ENCODE measurements around the gene KLRC3.
"Not testable (repeated sequence)": the region's sequence is repeated elsewhere in the genome, so short reads cannot be mapped to it uniquely, and the experiment has no call there.

Gene KLRC3

GRCh38 chr12:10371893-10372535 is 48.4 kb downstream of the KLRC3 start:
- H3K4me3 ChIP-seq; H3K36me3 ChIP-seq (replicated peaks); in situ Hi-C loops (cut with MboI; ENCODE audit: low sequenced_read_pairs); H3K4me1 ChIP-seq; H3K27me3 ChIP-seq (ENCODE audit: low read depth); H3K9me3 ChIP-seq; DNase-seq (ENCODE audit: low spot score in 2 of 2): not testable (repeated sequence)

DNA sequence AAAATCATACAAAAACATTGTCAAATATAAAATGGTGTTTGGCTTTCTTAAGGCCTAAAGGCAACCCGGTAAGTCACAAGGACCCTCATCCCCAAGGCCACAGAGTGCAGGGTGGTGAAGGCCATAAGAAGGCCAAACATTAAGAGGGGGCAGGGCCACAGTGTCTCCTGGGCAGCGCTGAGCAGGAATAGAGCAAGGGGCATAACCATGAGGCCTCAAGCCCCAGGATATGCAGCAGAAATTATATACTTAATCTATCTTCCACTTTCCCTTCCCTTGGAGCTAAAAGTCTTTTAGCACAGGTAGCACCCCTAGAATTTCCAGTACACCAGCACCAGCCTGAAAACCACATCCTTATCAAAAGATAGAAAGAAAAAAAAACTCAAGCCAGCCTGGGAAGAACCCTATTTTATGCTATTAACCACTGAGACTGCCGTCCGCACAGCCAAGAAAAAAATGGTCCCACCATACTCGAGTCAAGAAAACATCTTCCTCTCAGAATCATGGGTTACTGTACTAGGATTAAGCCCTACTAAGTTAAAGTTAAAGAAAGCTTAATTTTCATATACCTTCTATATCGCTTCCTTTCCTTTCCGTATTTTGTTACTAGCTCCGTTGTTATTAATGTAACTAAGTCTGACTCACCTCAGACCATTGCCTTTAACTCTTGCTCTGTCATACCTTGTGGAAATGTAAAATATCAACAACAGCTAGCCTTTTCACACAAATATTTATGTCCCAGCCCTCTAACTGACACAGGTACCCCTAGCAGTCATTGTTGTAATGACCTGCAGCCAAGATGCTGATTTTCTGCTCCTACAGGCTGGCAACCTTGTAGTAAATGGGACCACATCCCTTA is 50.6 kb downstream of the KLRC3 start:
- Histone ChIP-seq H3K27me3 (ENCODE audit: low read depth) (no peaks in the 10 kb centered on the region), H3K36me3 (replicated peaks) (no peaks in the 10 kb centered on the region), H3K9me3 (no peaks in the 10 kb centered on the region), H3K4me3 (no peak overlapping the region), H3K4me1 (peaks cover 10% of the 10 kb centered on the region)
- DNase-seq (ENCODE audit: low spot score in 2 of 2): no peak
- in situ Hi-C loops (cut with MboI; ENCODE audit: low sequenced_read_pairs): no loop called here

DNA sequence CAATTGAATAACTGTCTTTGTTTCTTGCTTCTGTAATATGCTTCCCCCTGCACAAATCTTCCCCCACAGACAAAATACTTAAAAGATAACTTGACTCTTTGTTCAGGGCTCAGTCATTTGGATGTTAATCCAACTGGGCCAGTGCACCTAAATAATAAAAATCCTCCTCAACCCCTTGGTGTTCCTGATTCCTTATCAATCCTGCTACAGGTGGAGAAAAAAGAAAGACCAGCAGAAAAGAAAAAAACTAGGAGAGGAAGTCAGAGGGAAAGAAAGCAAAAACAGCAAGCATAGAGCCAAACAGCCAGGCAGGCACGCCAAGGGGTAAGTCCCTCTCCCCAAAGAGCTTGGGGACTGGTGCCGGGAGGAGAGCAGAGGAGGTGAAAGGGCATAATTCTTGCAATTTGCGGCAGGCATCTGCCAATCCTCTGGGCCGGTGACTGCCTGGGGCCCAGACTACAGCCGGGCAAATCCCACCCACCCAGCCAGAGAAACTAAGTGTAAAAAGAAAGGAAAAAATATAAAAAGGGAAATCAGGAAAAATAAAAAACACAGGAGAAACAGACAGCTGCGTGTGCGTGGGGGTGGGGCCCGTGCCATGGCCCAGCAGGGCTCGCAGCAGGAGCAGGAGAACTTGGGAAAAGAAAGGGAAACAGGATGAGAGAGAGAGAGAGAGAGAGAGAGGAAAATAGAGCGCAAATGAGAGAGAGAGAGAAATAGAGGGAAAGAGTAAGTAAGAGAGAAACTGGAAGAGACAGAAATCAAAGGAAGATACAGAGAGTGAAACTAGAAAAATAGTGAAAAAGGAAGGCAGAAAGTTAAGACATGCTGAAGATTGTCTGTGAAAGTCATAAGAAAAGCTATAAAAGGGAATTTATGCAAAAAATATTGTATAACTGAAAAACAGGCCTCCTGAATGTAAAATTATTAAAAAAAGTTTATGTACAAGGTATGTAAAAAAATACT is 51.9 kb downstream of the KLRC3 start:
- peaks cover 19% of the 10 kb centered on the region for H3K4me1 ChIP-seq
- in situ Hi-C loops (cut with MboI; ENCODE audit: low sequenced_read_pairs): no loop called here
- no peak overlapping the region for H3K4me3 ChIP-seq
- H3K27me3 ChIP-seq (ENCODE audit: low read depth): no peaks in the 10 kb centered on the region
- no peaks in the 10 kb centered on the region for H3K9me3 ChIP-seq
- no peaks in the 10 kb centered on the region for H3K36me3 ChIP-seq (replicated peaks)
- DNase-seq (ENCODE audit: low spot score in 2 of 2): no peak

- H3K27me3 ChIP-seq (ENCODE audit: low read depth); DNase-seq (ENCODE audit: low spot score in 2 of 2); H3K9me3 ChIP-seq; in situ Hi-C loops (cut with MboI; ENCODE audit: low sequenced_read_pairs); H3K4me3 ChIP-seq; H3K36me3 ChIP-seq (replicated peaks): not testable (repeated sequence)
- H3K4me1 ChIP-seq: peaks cover 24% of the 10 kb centered on the region
These were observed 52.7 kb downstream of the KLRC3 start for GRCh38 chr12:10367714-10368113.

GRCh38 chr12:10366875-10367274 is 53.5 kb downstream of the KLRC3 start:
- in situ Hi-C loops (cut with MboI; ENCODE audit: low sequenced_read_pairs): no loop called here
- no peak for DNase-seq (ENCODE audit: low spot score in 2 of 2)
- no peaks in the 10 kb centered on the region for H3K36me3 ChIP-seq (replicated peaks)
- no peaks in the 10 kb centered on the region for H3K27me3 ChIP-seq (ENCODE audit: low read depth)
- no peak overlapping the region for H3K4me3 ChIP-seq
- H3K9me3 ChIP-seq: no peaks in the 10 kb centered on the region
- H3K4me1 ChIP-seq: peaks cover 31% of the 10 kb centered on the region

DNA sequence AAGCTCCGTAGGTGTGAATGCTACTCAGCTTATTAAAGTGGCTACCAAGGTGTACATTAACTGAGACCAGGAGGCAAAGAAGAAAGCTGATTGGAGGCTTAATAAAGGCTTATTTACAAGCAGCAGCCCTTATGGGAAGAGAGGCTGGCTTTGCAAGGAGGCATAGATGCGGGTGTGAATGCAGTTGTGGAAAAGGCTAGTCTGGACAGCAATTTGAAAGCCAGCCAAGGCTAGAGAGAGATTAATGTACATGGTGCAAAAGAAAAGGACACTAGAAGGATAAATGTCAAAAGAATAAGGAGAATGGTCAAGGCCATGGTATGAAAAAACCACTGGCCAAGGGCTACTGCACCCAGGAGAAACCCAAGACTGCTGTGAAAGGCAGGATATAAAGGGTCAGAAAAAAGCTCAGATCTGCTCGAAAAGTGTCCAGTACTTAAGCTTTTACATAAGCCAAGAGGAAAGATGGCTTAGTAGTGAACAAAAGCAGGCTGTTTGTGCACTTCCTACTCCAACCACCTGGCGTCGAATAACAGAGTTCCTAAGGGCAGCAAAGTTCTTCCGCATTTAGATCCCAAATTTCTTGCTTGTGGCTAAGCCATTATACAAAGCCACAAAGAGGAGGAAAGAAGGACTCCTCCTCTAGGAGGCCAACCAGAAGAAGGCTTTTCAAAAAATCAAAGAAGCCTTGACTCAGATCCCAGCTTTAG is 54.5 kb downstream of the KLRC3 start:
- no peaks in the 10 kb centered on the region for H3K27me3 ChIP-seq (ENCODE audit: low read depth)
- H3K36me3 ChIP-seq (replicated peaks): no peaks in the 10 kb centered on the region
- peak in 1 of 2 experiments; percentile 17 for DNase-seq (ENCODE audit: low spot score in 2 of 2)
- H3K4me3 ChIP-seq: peak overlapping the region; percentile 33
- in situ Hi-C loops (cut with MboI; ENCODE audit: low sequenced_read_pairs): no loop called here
- H3K4me1 ChIP-seq: peaks cover 41% of the 10 kb centered on the region
- H3K9me3 ChIP-seq: no peaks in the 10 kb centered on the region

DNA sequence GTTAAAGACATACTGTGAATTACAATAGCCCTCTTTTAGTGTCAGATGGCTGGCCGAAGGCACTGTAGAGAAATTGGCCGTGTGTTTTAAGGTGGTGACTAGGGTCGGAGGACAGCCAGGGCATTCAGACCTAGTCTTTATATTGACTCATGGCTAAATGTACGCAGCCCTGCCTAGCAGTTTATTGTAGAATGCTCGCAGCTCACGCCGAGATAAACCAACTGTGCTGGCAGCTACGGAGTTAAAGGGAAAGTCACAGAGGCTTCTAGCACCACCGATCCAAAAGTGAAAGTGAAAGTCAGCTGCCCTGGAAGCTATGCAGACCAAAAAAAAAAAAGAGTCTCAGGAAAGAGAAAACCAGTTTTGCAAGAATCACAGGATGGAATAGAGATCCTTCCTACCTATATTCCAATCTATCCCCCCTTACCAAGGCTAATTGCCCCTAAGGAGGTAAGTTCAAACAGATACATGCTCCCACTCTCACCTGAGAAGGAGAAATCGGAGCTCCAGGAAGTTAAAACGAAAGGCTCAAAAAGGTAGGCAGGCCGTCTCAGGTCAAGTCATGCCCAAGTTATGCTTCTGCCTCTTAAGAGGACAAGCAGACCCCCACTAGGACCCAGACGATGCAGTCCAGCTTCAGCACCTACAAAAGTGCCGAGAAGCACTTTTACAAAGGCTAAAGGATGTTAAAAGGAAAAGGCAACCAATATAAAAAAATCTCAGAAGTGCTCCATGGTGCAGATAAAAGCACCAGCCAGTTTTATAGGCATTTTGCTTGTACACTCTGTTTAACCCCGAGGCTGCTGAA is 55.4 kb downstream of the KLRC3 start:
- Histone ChIP-seq H3K9me3 (no peaks in the 10 kb centered on the region), H3K36me3 (replicated peaks) (no peaks in the 10 kb centered on the region; the same call in 1 of the 2 replicates), H3K27me3 (ENCODE audit: low read depth) (no peaks in the 10 kb centered on the region), H3K4me3 (peak overlapping the region; percentile 33), H3K4me1 (peaks cover 50% of the 10 kb centered on the region)
- DNase-seq (ENCODE audit: low spot score in 2 of 2): peak; percentile 69 to 75
- in situ Hi-C loops (cut with MboI; ENCODE audit: low sequenced_read_pairs): no loop called here

DNA sequence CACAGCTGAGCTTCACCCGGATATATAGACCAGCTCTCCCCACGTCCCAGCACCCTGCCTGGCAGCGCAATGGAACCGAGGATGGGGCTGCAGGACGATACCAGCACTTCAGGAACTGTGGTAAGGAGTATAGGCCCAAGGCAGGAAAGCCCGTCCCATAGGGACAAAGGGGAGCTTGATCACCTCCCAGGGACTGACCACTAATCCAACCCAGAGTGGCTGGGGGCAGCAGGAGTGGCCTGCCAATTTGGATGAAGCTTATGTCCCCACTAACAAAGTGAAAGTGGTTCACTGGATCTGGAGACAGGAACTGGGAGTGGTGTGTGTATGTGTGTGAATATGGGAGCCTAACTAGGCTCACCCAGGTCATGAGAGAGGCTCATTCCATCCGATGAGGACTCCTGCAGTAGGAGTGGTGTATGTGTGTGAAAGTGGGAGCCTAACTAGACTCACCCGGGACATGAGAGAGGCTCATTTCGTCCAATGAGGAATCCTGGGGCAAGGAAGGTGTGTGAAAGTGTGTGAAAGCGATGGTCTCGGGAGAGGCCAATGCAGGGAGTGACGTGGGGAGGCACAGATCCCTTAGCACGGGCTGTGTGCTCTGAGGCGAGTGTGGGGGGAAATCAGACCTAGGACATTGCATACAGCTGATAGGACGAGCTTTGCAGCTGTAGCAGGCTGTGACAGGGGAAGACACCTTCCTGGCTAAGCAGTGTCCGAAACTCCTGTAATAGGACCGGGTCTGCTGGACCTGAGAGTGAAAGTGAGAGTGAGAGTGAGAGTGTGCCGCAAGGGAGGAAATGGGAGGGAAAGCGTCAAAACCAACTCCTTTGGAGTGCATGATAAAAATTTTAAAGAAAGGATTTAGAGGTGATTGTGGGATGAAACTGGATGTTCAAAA is 56.2 kb downstream of the KLRC3 start:
- Histone ChIP-seq H3K36me3 (replicated peaks) (no peaks in the 10 kb centered on the region; the same call in 1 of the 2 replicates), H3K4me3 (peak overlapping the region; percentile 33), H3K9me3 (no peaks in the 10 kb centered on the region), H3K4me1 (peaks cover 53% of the 10 kb centered on the region), H3K27me3 (ENCODE audit: low read depth) (no peaks in the 10 kb centered on the region)
- peak; percentile 33 to 55 for DNase-seq (ENCODE audit: low spot score in 2 of 2)
- in situ Hi-C loops (cut with MboI; ENCODE audit: low sequenced_read_pairs): no loop called here

- Histone ChIP-seq H3K4me1 (peaks cover 53% of the 10 kb centered on the region), H3K36me3 (replicated peaks) (no peaks in the 10 kb centered on the region; the same call in 1 of the 2 replicates), H3K27me3 (ENCODE audit: low read depth) (no peaks in the 10 kb centered on the region), H3K4me3 (peak overlapping the region; percentile 33), H3K9me3 (no peaks in the 10 kb centered on the region)
- DNase-seq (ENCODE audit: low spot score in 2 of 2): peak in 1 of 2 experiments; percentile 25
- in situ Hi-C loops (cut with MboI; ENCODE audit: low sequenced_read_pairs): no loop called here
These were observed 56.8 kb downstream of the KLRC3 start for GRCh38 chr12:10363658-10363913.

- H3K36me3 ChIP-seq (replicated peaks): no peaks in the 10 kb centered on the region; the same call in 1 of the 2 replicates
- no peaks in the 10 kb centered on the region for H3K27me3 ChIP-seq (ENCODE audit: low read depth)
- no peaks in the 10 kb centered on the region for H3K9me3 ChIP-seq
- H3K4me3 ChIP-seq: no peak overlapping the region
- peaks cover 53% of the 10 kb centered on the region for H3K4me1 ChIP-seq
- in situ Hi-C loops (cut with MboI; ENCODE audit: low sequenced_read_pairs): no loop called here
- DNase-seq (ENCODE audit: low spot score in 2 of 2): peak in 1 of 2 experiments; percentile 39
These were observed 57.4 kb downstream of the KLRC3 start for GRCh38 chr12:10362828-10363657.

GRCh38 chr12:10362325-10362724 is 58.1 kb downstream of the KLRC3 start:
- Histone ChIP-seq H3K27me3 (ENCODE audit: low read depth) (no peaks in the 10 kb centered on the region), H3K4me1 (peaks cover 53% of the 10 kb centered on the region), H3K36me3 (replicated peaks) (no peaks in the 10 kb centered on the region; the same call in 1 of the 2 replicates), H3K9me3 (no peaks in the 10 kb centered on the region; the same call in 1 of the 2 replicates), H3K4me3 (no peak overlapping the region)
- in situ Hi-C loops (cut with MboI; ENCODE audit: low sequenced_read_pairs): no loop called here
- no peak for DNase-seq (ENCODE audit: low spot score in 2 of 2)
